MM.1S (cell line): ENCODE results near the gene ALG5.

Experiments
- DNase-seq: peaks from one replicate; pipeline ENCODE4 v3.0.0-alpha.2; 2015
- H2AFZ ChIP-seq: fragments of 300-600 bp; sonication (generic); 2 replicates; pipeline ENCODE4 v1.6.0; 2016; ENCODE audit warnings: antibody characterized with exemption, low read length
- H3F3A ChIP-seq: fragments of 300-600 bp; sonication (generic); 2 replicates; pipeline ENCODE4 v1.6.1; 2016; ENCODE audit warnings: mild to moderate bottlenecking, antibody characterized with exemption, low read length, moderate library complexity, mixed read lengths; ENCODE audit not compliant: insufficient read depth
- H3K27ac ChIP-seq: fragments of 300-600 bp; sonication (generic); 2 replicates; pipeline ENCODE4 v1.5.1; 2016; ENCODE audit warnings: mild to moderate bottlenecking, low read length
- H3K27me3 ChIP-seq: fragments of 300-600 bp; sonication (generic); replicated peaks from 2 replicates; pipeline ENCODE4 v1.6.0; 2016; ENCODE audit warnings: low read length; ENCODE audit not compliant: insufficient read depth
- H3K36me3 ChIP-seq: fragments of 300-600 bp; sonication (generic); replicated peaks from 2 replicates; pipeline ENCODE4 v1.6.1; 2016; ENCODE audit warnings: mild to moderate bottlenecking, low read length, mixed read lengths; ENCODE audit not compliant: insufficient read depth
- H3K4me1 ChIP-seq: fragments of 300-600 bp; sonication (generic); 2 replicates; pipeline ENCODE4 v1.6.1; 2016; ENCODE audit warnings: low read length, mixed read lengths
- H3K4me2 ChIP-seq: fragments of 300-600 bp; sonication (generic); 2 replicates; pipeline ENCODE4 v1.6.0; 2016; ENCODE audit warnings: low read depth, low read length
- H3K4me3 ChIP-seq: fragments of 300-600 bp; sonication (generic); 2 replicates; pipeline ENCODE4 v1.5.1; 2016; ENCODE audit warnings: low read length, mixed read lengths
- H3K79me2 ChIP-seq: fragments of 300-600 bp; sonication (generic); 2 replicates; pipeline ENCODE4 v1.6.1; 2016; ENCODE audit warnings: mixed run types, low read length, mixed read lengths
- H3K9ac ChIP-seq: fragments of 300-600 bp; sonication (generic); 2 replicates; pipeline ENCODE4 v1.6.1; 2016; ENCODE audit warnings: low read length, mixed read lengths
- H3K9me2 ChIP-seq: fragments of 300-600 bp; sonication (generic); replicated peaks from 2 replicates; pipeline ENCODE4 v1.6.1; 2016; ENCODE audit warnings: mild to moderate bottlenecking, low read length, mixed read lengths; ENCODE audit not compliant: insufficient read depth
- H3K9me3 ChIP-seq: fragments of 300-600 bp; sonication (generic); replicated peaks from 2 replicates; pipeline ENCODE4 v1.6.1; 2016; ENCODE audit warnings: mild to moderate bottlenecking, low read length, mixed read lengths; ENCODE audit not compliant: insufficient read depth
- H4K20me1 ChIP-seq: fragments of 300-600 bp; sonication (generic); 2 replicates; pipeline ENCODE4 v1.6.1; 2016; ENCODE audit warnings: mild to moderate bottlenecking, low read length, moderate library complexity, mixed read lengths; ENCODE audit not compliant: insufficient read depth
- CTCF ChIP-seq: fragments of 300-600 bp; sonication (generic); IDR thresholded peaks from 2 replicates; pipeline ENCODE4 v1.5.1; 2016; ENCODE audit warnings: antibody characterized with exemption, low read length, mixed read lengths
- EZH2 ChIP-seq: fragments of 300-600 bp; sonication (generic); optimal IDR thresholded peaks from 2 replicates; pipeline ENCODE3; 2017; ENCODE audit warnings: low read depth, mild to moderate bottlenecking, antibody characterized with exemption, low read length, mixed read lengths
- EZH2phosphoT487 ChIP-seq: fragments of 300-600 bp; sonication (generic); IDR thresholded peaks from 2 replicates; pipeline ENCODE4 v1.6.1; 2018; ENCODE audit warnings: antibody characterized with exemption, low read length

Gene ALG5

DNA sequence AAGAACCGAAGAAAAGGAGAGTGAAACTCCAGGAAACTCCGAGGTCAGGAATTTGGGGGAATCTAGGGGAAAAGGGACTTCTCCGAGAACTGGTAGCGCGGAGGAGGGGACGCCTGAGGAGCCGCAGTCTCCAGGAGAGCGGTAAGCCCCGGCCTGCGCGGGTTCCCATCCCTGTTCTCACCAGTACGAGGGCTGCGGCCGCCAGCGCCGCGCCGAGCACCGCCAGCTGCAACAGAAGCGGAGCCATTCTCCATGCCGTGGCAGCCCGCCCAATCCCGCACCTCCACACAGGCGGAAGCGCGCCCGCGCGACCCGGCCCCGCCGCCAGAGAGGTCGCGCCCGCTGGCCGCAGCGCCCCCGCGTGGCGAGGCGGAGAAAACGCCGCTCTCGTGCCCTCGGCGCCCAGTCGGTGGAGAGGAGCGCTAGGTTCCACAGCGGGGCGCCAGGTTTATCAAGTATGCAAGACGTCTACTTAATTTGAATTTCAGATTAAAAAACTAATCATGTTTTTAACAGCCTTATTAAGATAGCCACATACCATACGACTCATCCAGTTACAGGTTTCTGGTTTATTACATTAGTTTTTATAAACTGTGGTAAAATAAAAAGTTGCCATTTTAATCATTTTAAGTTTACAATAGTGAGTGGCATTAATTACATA is at the start of gene ALG5:
Gene ALG5, minus strand, starts transcription at position 287 of the 661 bp plus-strand sequence. Its CDS starts 40 bp downstream, at position 247.
- TF ChIP-seq EZH2 (no peak), EZH2phosphoT487 (no peak), CTCF (peak; percentile 83)
- peak; percentile 79 for DNase-seq

DNA sequence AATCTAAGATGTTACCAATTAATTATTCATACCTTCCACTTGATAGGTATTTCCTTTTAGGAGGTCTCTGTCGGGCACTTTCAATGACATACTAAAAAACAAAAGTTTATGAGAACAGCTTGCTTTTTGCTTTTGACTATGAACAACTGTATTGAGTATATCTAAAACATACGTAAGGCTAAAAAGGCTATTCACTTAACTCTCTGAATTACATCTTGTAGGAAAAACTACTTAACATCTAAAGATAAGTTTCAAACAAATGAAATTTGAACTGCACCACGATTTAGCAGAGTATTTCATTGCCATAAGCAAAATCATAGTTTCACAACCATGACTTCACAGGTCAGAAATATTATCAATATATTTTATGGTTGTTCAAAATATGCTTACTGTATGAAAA is 48.7 kb upstream of the ALG5 start:
- DNase-seq = no peak
- Histone ChIP-seq H2AFZ (no peak overlapping the region), H3K27ac (no peak overlapping the region), H3K9ac (no peak overlapping the region), H3K4me3 (no peak overlapping the region), H4K20me1 (no peaks in the 10 kb centered on the region), H3K9me3 (no peaks in the 10 kb centered on the region), H3K27me3 (no peaks in the 10 kb centered on the region), H3F3A (no peaks in the 10 kb centered on the region), H3K79me2 (peaks cover 14% of the 10 kb centered on the region), H3K4me2 (no peak overlapping the region), H3K36me3 (no peaks in the 10 kb centered on the region), H3K9me2 (no peaks in the 10 kb centered on the region), H3K4me1 (no peaks in the 10 kb centered on the region)
- TF ChIP-seq EZH2phosphoT487 = no peak
- no peak for TF ChIP-seq CTCF
- TF ChIP-seq EZH2 = no peak

More for the DNA sequence above, at the start of gene ALG5:
- Histone ChIP-seq H3F3A (no peaks in the 10 kb centered on the region), H3K27me3 (no peaks in the 10 kb centered on the region), H3K27ac (peak within 1 kb of the TSS; percentile 99), H3K9me3 (no peaks in the 10 kb centered on the region), H2AFZ (peak within 1 kb of the TSS; percentile 77; the same call in 1 of the 2 replicates), H3K4me3 (peak within 1 kb of the TSS; percentile 90), H3K9ac (peak within 1 kb of the TSS; percentile 95), H3K36me3 (no peaks in the 10 kb centered on the region), H3K9me2 (no peaks in the 10 kb centered on the region), H4K20me1 (no peaks in the 10 kb centered on the region), H3K4me2 (peak within 1 kb of the TSS; percentile 76), H3K79me2 (peaks cover 65% of the 10 kb centered on the region), H3K4me1 (no peaks in the 10 kb centered on the region)

DNA sequence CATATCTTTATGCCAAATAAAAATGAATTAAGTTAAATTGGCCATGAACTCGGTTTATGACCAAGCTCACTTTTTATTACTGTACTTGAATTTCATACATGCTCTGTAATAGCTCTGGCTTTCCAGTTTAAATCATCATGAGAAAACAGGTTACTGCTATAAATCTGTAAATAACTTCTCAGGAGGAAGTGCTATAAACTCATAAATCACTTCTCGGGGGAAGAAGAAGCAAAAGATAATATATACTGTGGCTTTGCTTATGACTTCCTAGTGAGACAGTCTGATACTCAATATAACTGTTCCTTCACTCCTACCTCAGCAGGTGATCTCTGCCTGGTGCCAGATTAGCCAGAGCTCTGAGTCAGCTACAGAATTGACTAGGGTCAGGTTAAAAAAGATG is 47.9 kb upstream of the ALG5 start:
- Histone ChIP-seq H3K9me2 (no peaks in the 10 kb centered on the region), H3K4me2 (no peak overlapping the region), H3K36me3 (no peaks in the 10 kb centered on the region), H4K20me1 (no peaks in the 10 kb centered on the region), H3F3A (no peaks in the 10 kb centered on the region), H3K4me1 (no peaks in the 10 kb centered on the region), H3K27ac (no peak overlapping the region), H3K79me2 (peaks cover 14% of the 10 kb centered on the region), H3K27me3 (no peaks in the 10 kb centered on the region), H3K9ac (no peak overlapping the region), H2AFZ (no peak overlapping the region), H3K9me3 (no peaks in the 10 kb centered on the region), H3K4me3 (no peak overlapping the region)
- no peak for DNase-seq
- TF ChIP-seq EZH2phosphoT487 = no peak
- TF ChIP-seq EZH2 = no peak
- no peak for TF ChIP-seq CTCF
